ENCODE data around the gene TBXAS1.

Gene TBXAS1

DNA sequence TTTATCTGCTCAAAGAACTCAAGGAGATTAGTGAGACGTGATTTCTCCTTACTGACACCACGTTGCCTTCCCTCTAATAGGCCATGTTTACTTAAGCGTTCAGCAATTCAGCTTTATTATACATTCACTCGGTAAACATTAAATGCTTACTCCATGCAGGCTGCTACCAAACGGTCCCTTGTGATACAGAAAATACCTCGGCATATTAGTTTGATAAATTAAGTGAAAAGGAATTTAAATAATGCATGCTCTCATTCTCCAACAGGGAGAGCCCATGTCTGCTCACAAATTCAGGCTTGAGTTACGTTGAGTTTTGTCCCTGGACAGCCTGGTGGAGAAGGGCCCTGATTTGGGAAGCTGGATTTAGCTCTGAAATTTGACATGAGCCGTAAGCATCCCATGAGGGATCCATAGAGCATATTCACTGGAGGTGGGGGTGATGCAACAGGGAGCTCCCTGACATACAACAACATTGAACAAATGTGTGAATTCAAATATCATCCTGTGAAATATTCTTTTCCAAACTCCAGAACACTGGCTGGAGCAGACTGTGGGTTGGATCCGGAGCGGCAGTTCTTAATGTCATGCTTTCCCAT lies 86.3 kb downstream of the TBXAS1 start:
- Histone ChIP-seq H3K9me3 (replicated peaks; ENCODE audit: insufficient read depth, low read length) (no peaks in the 10 kb centered on the region), H3K4me1 (ENCODE audit: low read length) (peaks cover 45% of the 10 kb centered on the region), H3K27ac (ENCODE audit: low read length) (peak overlapping the region; percentile 88; the same call in 1 of the 2 replicates), H3K4me3 (ENCODE audit: low read length) (no peak overlapping the region), H3F3A (ENCODE audit: insufficient read depth, low read length) (peaks cover 23% of the 10 kb centered on the region), H3K79me2 (ENCODE audit: low read length) (no peaks in the 10 kb centered on the region), H3K9me2 (replicated peaks; ENCODE audit: insufficient read depth, low read length) (no peaks in the 10 kb centered on the region), H3K9ac (ENCODE audit: low read length) (no peak overlapping the region), H4K20me1 (ENCODE audit: insufficient read depth, low read length) (no peaks in the 10 kb centered on the region), H3K27me3 (replicated peaks; ENCODE audit: insufficient read depth, low read length) (no peaks in the 10 kb centered on the region), H3K36me3 (replicated peaks; ENCODE audit: insufficient read depth, low read length) (no peaks in the 10 kb centered on the region), H2AFZ (ENCODE audit: low read length) (no peak overlapping the region), H3K4me2 (ENCODE audit: low read depth, low read length) (peak overlapping the region; percentile 72)
- DNase-seq = no peak
- TF ChIP-seq EZH2phosphoT487 (IDR thresholded peaks at IDR 0.05; ENCODE audit: low read length) = no peak
- no peak for TF ChIP-seq EZH2 (optimal IDR thresholded peaks at IDR 0.05; ENCODE audit: low read depth, low read length)
- TF ChIP-seq, protein P1, sequence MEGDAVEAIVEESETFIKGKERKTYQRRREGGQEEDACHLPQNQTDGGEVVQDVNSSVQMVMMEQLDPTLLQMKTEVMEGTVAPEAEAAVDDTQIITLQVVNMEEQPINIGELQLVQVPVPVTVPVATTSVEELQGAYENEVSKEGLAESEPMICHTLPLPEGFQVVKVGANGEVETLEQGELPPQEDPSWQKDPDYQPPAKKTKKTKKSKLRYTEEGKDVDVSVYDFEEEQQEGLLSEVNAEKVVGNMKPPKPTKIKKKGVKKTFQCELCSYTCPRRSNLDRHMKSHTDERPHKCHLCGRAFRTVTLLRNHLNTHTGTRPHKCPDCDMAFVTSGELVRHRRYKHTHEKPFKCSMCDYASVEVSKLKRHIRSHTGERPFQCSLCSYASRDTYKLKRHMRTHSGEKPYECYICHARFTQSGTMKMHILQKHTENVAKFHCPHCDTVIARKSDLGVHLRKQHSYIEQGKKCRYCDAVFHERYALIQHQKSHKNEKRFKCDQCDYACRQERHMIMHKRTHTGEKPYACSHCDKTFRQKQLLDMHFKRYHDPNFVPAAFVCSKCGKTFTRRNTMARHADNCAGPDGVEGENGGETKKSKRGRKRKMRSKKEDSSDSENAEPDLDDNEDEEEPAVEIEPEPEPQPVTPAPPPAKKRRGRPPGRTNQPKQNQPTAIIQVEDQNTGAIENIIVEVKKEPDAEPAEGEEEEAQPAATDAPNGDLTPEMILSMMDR (IDR thresholded peaks at IDR 0.05; ENCODE audit: low read length) = no peak

DNA sequence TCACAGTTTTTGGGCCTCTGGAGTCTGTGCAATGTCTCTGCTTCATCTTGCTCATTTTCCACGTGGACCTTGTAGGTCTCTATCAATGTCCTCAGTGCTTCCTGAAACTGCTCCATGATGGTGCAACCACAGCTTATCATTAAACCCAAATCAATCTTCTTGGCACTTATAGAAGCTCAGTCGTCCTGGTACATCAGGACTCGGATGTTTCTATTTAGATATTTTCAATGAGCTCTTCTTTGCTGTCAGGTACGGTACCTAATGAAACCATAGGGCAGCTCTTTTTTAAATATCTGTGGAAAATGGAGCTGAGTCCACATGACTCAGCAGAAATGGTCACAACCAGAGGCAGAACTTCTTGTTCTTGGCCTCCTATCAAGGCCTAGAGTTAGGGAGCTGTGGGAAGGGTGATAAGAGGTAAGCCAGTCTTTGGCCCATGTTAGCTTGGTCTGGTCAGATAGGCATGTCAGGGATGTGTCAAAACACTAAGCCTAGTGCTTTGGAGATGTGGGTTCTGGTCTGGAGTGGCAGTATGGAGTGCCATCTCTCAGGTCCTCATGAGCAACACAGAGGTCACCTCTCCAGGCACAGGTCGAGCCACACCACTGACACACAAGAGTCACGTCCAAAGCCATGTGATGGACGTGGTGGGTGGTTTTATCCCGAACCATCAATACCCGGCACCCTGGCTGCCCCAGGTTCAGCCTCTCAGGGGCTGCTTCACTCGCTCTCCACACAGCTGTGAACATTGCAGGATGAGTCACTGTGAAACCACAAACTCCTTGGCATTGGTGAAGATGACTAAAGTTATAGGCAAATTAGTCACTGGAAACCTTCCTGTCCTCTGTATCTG lies 87.0 kb downstream of the TBXAS1 start:
- Histone ChIP-seq H3K27me3 (replicated peaks; ENCODE audit: insufficient read depth, low read length) (no peaks in the 10 kb centered on the region), H3K9me2 (replicated peaks; ENCODE audit: insufficient read depth, low read length) (no peaks in the 10 kb centered on the region), H3K4me1 (ENCODE audit: low read length) (peaks cover 45% of the 10 kb centered on the region), H4K20me1 (ENCODE audit: insufficient read depth, low read length) (no peaks in the 10 kb centered on the region), H3K36me3 (replicated peaks; ENCODE audit: insufficient read depth, low read length) (no peaks in the 10 kb centered on the region), H2AFZ (ENCODE audit: low read length) (peak overlapping the region; percentile 37), H3F3A (ENCODE audit: insufficient read depth, low read length) (peaks cover 23% of the 10 kb centered on the region), H3K79me2 (ENCODE audit: low read length) (no peaks in the 10 kb centered on the region), H3K27ac (ENCODE audit: low read length) (peak overlapping the region; percentile 88), H3K4me2 (ENCODE audit: low read depth, low read length) (peak overlapping the region; percentile 72), H3K4me3 (ENCODE audit: low read length) (peak overlapping the region; percentile 47), H3K9ac (ENCODE audit: low read length) (peak overlapping the region; percentile 62), H3K9me3 (replicated peaks; ENCODE audit: insufficient read depth, low read length) (no peaks in the 10 kb centered on the region)
- no peak for TF ChIP-seq EZH2phosphoT487 (IDR thresholded peaks at IDR 0.05; ENCODE audit: low read length)
- TF ChIP-seq, protein P1 (IDR thresholded peaks at IDR 0.05; ENCODE audit: low read length) = no peak
- TF ChIP-seq EZH2 (optimal IDR thresholded peaks at IDR 0.05; ENCODE audit: low read depth, low read length) = no peak
- peak; percentile 97 for DNase-seq

DNA sequence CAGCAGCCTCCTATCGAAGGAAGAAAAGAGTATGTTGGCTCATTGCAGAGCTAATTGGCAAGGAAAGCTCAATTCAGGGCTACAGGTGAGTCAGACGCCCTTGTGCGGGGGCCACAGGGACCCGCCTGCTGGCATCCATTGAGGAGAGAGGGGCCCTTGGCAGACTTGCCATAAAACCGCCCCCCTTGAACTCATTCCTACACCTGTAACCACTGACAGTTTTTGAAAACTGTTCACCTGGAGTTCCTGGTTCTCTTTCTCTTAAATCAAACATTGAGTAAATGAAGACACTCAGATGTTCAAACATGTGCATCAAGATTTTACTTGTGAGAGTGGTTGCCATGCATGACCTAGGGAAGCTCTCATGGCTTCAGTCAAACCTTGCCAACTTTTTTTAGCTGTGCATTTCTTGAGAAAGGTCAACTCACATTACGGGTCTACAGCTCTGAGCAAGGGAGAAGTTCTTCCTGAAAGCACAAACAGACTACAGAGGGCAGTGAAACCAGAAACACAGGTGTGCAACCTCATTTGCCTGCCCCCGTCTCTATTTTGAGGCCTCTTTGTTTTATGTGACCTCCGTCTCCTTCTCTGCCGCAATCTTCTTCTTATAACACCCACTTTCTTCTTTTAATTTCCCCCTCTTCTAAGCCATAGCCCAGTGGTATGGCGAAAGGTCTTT lies 87.8 kb downstream of the TBXAS1 start:
- peak overlapping the region; percentile 88 for H3K27ac ChIP-seq (ENCODE audit: low read length)

More for the DNA sequence above, 87.8 kb downstream of the TBXAS1 start:
- Histone ChIP-seq H2AFZ (ENCODE audit: low read length) (peak overlapping the region; percentile 83), H3K4me2 (ENCODE audit: low read depth, low read length) (peak overlapping the region; percentile 72), H3K9ac (ENCODE audit: low read length) (peak overlapping the region; percentile 62), H3K79me2 (ENCODE audit: low read length) (no peaks in the 10 kb centered on the region), H3K9me2 (replicated peaks; ENCODE audit: insufficient read depth, low read length) (no peaks in the 10 kb centered on the region), H3K36me3 (replicated peaks; ENCODE audit: insufficient read depth, low read length) (no peaks in the 10 kb centered on the region), H3F3A (ENCODE audit: insufficient read depth, low read length) (peaks cover 23% of the 10 kb centered on the region), H3K9me3 (replicated peaks; ENCODE audit: insufficient read depth, low read length) (no peaks in the 10 kb centered on the region), H3K4me1 (ENCODE audit: low read length) (peaks cover 45% of the 10 kb centered on the region), H3K4me3 (ENCODE audit: low read length) (peak overlapping the region; percentile 47), H4K20me1 (ENCODE audit: insufficient read depth, low read length) (no peaks in the 10 kb centered on the region), H3K27me3 (replicated peaks; ENCODE audit: insufficient read depth, low read length) (no peaks in the 10 kb centered on the region)
- DNase-seq = peak; percentile 96
- TF ChIP-seq EZH2phosphoT487 (IDR thresholded peaks at IDR 0.05; ENCODE audit: low read length) (no peak), EZH2 (optimal IDR thresholded peaks at IDR 0.05; ENCODE audit: low read depth, low read length) (no peak)
- TF ChIP-seq, protein P1 (IDR thresholded peaks at IDR 0.05; ENCODE audit: low read length) = no peak; the same call in 1 of the 2 replicates
